SU-DHL-6 (cell line): ENCODE results near the gene SFXN4.

Experiments used
- CTCF ChIP-seq: fragments of 200-600 bp; sonication (generic); IDR thresholded peaks from one replicate; pipeline ENCODE4 v1.5.1; 2017; ENCODE audit warnings: antibody characterized with exemption, mild to moderate bottlenecking, low read length, moderate library complexity; ENCODE audit not compliant: insufficient read depth, poor library complexity, severe bottlenecking
- EZH2phosphoT487 ChIP-seq: fragments of 200-600 bp; sonication (generic), shearing (Covaris generic); conservative IDR thresholded peaks from 2 replicates; pipeline ENCODE4 v1.6.1; 2018; ENCODE audit warnings: mild to moderate bottlenecking, antibody characterized with exemption, low read length, moderate library complexity, mixed read lengths

- TF ChIP-seq CTCF: no peak
- no peak for TF ChIP-seq EZH2phosphoT487
Measured at GRCh38 chr10:119135513-119135881, 30.0 kb downstream of the SFXN4 start.
